ENCODE measurements around the gene ZFPL1.

Gene ZFPL1

DNA sequence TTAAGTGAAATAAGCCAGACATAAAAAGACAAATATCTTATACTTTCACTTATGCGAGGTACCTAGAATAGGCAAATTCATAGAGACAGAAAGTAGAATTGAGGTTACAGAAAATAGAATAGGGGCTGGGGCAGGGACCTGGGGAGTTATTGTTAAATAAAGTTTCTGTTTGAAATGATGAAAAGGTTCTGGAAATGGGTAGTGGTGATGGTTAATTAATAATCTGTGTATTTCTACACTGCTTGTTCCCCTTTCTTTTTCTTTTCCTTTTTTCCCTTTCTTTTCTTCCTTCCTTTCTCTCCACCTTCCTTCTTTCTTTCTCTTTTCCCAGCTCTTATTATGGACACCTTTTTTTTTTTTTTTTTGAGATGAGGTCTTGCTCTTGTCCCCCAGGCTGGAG lies 28.5 kb upstream of the ZFPL1 start:
- H3K4me3 Mint-ChIP-seq, result no peak overlapping the region
- H3K4me1 Mint-ChIP-seq, result peaks cover 10% of the 10 kb centered on the region
- ATAC-seq (no peak), DNase-seq (no peak)
- no peaks in the 10 kb centered on the region for H3K27me3 Mint-ChIP-seq
- no peaks in the 10 kb centered on the region for H3K9me3 Mint-ChIP-seq
- H3K36me3 Mint-ChIP-seq (ENCODE audit: low read depth), result no peaks in the 10 kb centered on the region
- no peak overlapping the region for H3K27ac Mint-ChIP-seq

GRCh38 chr11:65056999-65057398 lies 27.0 kb upstream of the ZFPL1 start:
- ATAC-seq (no peak), DNase-seq (no peak)
- Mint-ChIP-seq H3K27ac (no peak overlapping the region), H3K9me3 (no peaks in the 10 kb centered on the region), H3K36me3 (ENCODE audit: low read depth) (no peaks in the 10 kb centered on the region), H3K4me3 (no peak overlapping the region), H3K27me3 (no peaks in the 10 kb centered on the region), H3K4me1 (peaks cover 10% of the 10 kb centered on the region)

DNA sequence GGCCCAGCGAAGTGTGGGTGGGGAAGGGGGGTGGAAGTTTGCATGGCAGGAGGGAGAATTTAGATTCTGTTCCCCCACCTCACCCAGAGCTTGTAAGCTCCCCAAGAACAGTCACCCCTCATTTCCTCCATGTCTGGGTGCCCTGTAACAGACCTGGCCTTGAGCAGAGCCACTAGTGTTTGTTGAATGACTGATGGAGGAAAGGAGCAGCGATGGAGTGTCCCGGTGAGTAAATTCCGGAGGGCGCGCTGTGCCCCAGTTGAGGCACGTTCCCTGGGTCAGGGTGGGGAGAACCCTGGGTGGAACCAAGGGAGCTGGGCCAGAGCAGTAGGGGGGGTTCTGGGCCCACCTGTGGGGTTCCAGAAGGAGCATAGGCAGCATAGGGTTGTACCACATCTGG lies 26.5 kb upstream of the ZFPL1 start:
- H3K27me3 Mint-ChIP-seq, result no peaks in the 10 kb centered on the region
- no peaks in the 10 kb centered on the region for H3K9me3 Mint-ChIP-seq
- DNase-seq, result no peak
- peaks cover 10% of the 10 kb centered on the region for H3K4me1 Mint-ChIP-seq
- H3K36me3 Mint-ChIP-seq (ENCODE audit: low read depth), result no peaks in the 10 kb centered on the region
- no peak overlapping the region for H3K4me3 Mint-ChIP-seq
- ATAC-seq, result no peak
- no peak overlapping the region for H3K27ac Mint-ChIP-seq

DNA sequence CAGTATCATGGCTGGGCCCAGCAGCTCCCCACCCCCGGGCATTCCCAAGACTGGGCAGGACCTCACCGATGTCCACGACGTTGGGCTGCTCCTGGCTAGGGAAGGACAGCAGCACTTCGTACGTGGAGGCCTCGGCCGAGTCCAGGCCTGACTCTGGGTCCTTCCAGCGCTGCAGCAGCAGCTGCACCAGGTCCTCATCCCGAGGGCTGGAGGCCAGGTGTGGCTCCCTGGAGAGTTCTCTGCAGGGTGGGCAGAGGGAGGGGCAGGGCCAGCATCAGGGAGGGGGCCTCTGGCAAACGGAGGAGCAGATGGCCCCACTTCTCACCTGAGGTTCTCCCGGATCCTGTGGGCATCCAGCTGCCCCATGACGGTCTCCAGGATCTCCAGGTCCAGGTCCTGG lies 26.0 kb upstream of the ZFPL1 start:
- H3K27ac Mint-ChIP-seq, result no peak overlapping the region
- H3K4me1 Mint-ChIP-seq, result peaks cover 10% of the 10 kb centered on the region
- no peaks in the 10 kb centered on the region for H3K36me3 Mint-ChIP-seq (ENCODE audit: low read depth)
- no peaks in the 10 kb centered on the region for H3K9me3 Mint-ChIP-seq
- DNase-seq (no peak), ATAC-seq (no peak)
- no peaks in the 10 kb centered on the region for H3K27me3 Mint-ChIP-seq
- H3K4me3 Mint-ChIP-seq, result no peak overlapping the region

GRCh38 chr11:65058419-65059054 lies 25.5 kb upstream of the ZFPL1 start, which contains the start of gene NAALADL1:
NAALADL1 (minus strand) TSS chr11:65058553; CDS start chr11:65058521, 32 bp downstream.
- no peak within 1 kb of the TSS for H3K4me3 Mint-ChIP-seq
- peaks cover 8% of the 10 kb centered on the region for H3K4me1 Mint-ChIP-seq
- H3K27me3 Mint-ChIP-seq, result no peaks in the 10 kb centered on the region
- H3K27ac Mint-ChIP-seq, result peak within 1 kb of the TSS; percentile 14
- H3K9me3 Mint-ChIP-seq, result no peaks in the 10 kb centered on the region
- no peaks in the 10 kb centered on the region for H3K36me3 Mint-ChIP-seq (ENCODE audit: low read depth)
- ATAC-seq, result no peak
- DNase-seq, result no peak

DNA sequence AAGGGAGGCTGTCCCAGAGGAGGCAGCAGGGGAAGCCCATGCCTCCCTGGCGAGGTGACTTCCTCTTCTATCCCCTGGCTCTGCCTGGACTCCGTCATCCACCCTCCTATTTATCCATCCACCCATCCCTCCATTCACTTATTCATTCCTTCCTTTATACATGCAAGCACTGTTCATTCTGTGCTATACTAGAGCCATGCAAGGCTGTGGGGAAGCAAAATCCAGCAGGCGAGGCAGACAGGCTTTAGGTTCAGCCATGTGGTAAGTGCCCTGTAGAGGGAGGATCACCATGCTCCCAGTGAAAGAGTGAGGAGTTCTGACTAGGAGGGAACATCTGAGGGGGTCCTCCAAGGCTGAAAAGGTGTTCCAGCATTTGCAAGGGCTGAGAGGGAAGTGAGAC lies 24.5 kb upstream of the ZFPL1 start:
- no peaks in the 10 kb centered on the region for H3K27me3 Mint-ChIP-seq
- no peak overlapping the region for H3K27ac Mint-ChIP-seq
- no peaks in the 10 kb centered on the region for H3K4me1 Mint-ChIP-seq
- DNase-seq (no peak), ATAC-seq (no peak)
- H3K4me3 Mint-ChIP-seq, result no peak overlapping the region
- H3K36me3 Mint-ChIP-seq (ENCODE audit: low read depth), result no peaks in the 10 kb centered on the region
- no peaks in the 10 kb centered on the region for H3K9me3 Mint-ChIP-seq

- H3K27me3 Mint-ChIP-seq, result no peaks in the 10 kb centered on the region
- no peaks in the 10 kb centered on the region for H3K36me3 Mint-ChIP-seq (ENCODE audit: low read depth)
- no peak overlapping the region for H3K27ac Mint-ChIP-seq
- ATAC-seq (no peak), DNase-seq (no peak)
- no peaks in the 10 kb centered on the region for H3K4me1 Mint-ChIP-seq
- H3K4me3 Mint-ChIP-seq, result no peak overlapping the region
- no peaks in the 10 kb centered on the region for H3K9me3 Mint-ChIP-seq
Observed at GRCh38 chr11:65059959-65060824, 23.8 kb upstream of the ZFPL1 start.

GRCh38 chr11:65060913-65061408 lies 23.1 kb upstream of the ZFPL1 start:
- H3K4me3 Mint-ChIP-seq, result no peak overlapping the region
- DNase-seq (no peak), ATAC-seq (no peak)
- H3K36me3 Mint-ChIP-seq (ENCODE audit: low read depth), result no peaks in the 10 kb centered on the region
- H3K27ac Mint-ChIP-seq, result no peak overlapping the region
- H3K27me3 Mint-ChIP-seq, result no peaks in the 10 kb centered on the region
- no peaks in the 10 kb centered on the region for H3K4me1 Mint-ChIP-seq
- H3K9me3 Mint-ChIP-seq, result no peaks in the 10 kb centered on the region

- Mint-ChIP-seq H3K4me1 (no peaks in the 10 kb centered on the region), H3K27me3 (no peaks in the 10 kb centered on the region), H3K36me3 (ENCODE audit: low read depth) (no peaks in the 10 kb centered on the region), H3K4me3 (no peak overlapping the region), H3K9me3 (no peaks in the 10 kb centered on the region), H3K27ac (no peak overlapping the region)
- DNase-seq, result no peak
- no peak for ATAC-seq
Observed at GRCh38 chr11:65063532-65063931, 20.5 kb upstream of the ZFPL1 start.

- no peaks in the 10 kb centered on the region for H3K27me3 Mint-ChIP-seq
- no peaks in the 10 kb centered on the region for H3K4me1 Mint-ChIP-seq
- DNase-seq, result no peak
- H3K9me3 Mint-ChIP-seq, result no peaks in the 10 kb centered on the region
- H3K27ac Mint-ChIP-seq, result no peak overlapping the region
- no peaks in the 10 kb centered on the region for H3K36me3 Mint-ChIP-seq (ENCODE audit: low read depth)
- ATAC-seq, result no peak
- no peak overlapping the region for H3K4me3 Mint-ChIP-seq
Observed at GRCh38 chr11:65064847-65065240, 19.2 kb upstream of the ZFPL1 start.

- no peaks in the 10 kb centered on the region for H3K27me3 Mint-ChIP-seq
- H3K9me3 Mint-ChIP-seq, result no peaks in the 10 kb centered on the region
- no peak overlapping the region for H3K27ac Mint-ChIP-seq
- no peak overlapping the region for H3K4me3 Mint-ChIP-seq
- no peaks in the 10 kb centered on the region for H3K4me1 Mint-ChIP-seq
- ATAC-seq (no peak), DNase-seq (no peak)
- no peaks in the 10 kb centered on the region for H3K36me3 Mint-ChIP-seq (ENCODE audit: low read depth)
Observed at GRCh38 chr11:65065851-65066250, 18.2 kb upstream of the ZFPL1 start.

DNA sequence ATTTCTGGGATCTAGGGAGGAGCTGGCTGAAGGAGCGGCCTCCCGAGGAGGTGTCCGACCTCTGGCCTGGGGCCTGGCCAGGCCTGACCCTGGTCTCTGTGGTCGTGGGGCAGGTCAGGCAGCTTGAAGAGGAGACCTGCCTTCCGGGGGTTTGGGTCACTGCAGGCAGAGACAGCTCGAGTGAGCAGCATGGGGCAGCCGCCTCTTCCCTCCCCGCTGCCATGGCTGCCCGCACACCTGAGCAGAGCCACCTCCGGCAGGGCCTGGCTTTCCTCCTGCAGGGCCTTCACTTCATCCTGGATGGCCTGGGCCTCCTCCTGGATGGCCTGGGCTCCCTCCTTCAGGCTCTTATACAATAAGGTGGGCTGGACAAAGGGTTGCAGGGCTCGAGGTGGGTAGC lies 17.7 kb upstream of the ZFPL1 start:
- Mint-ChIP-seq H3K4me3 (no peak overlapping the region), H3K9me3 (no peaks in the 10 kb centered on the region), H3K4me1 (no peaks in the 10 kb centered on the region), H3K27ac (no peak overlapping the region), H3K36me3 (ENCODE audit: low read depth) (no peaks in the 10 kb centered on the region), H3K27me3 (no peaks in the 10 kb centered on the region)
- no peak for DNase-seq
- no peak for ATAC-seq

DNA sequence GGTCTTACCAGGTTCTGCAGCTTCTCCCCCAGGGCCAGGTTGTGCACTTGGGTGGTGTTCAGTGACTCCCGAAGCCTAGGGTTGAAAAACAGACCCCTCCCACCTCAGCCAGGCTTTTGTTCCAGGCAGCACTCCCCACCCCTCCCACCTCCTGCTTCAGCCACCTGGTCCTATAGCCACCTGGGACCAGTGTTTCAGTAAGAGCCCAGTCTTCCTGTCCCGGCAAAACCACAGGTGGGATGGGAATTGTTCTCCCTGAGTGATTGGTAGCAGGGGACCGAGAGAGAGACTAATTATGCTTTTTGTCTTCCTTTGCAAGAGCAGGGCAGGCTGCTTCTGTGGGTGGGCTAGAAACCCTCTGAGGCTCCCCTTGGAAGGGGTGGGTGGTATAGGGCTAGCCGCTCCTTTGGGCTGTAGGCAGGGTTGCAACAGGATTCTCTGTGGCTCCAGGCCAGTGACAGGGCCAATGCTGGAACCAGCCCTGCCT lies 17.2 kb upstream of the ZFPL1 start:
- no peak for DNase-seq
- no peak overlapping the region for H3K27ac Mint-ChIP-seq
- ATAC-seq, result no peak
- H3K9me3 Mint-ChIP-seq, result no peaks in the 10 kb centered on the region
- no peaks in the 10 kb centered on the region for H3K4me1 Mint-ChIP-seq
- H3K4me3 Mint-ChIP-seq, result no peak overlapping the region
- H3K27me3 Mint-ChIP-seq, result no peaks in the 10 kb centered on the region
- no peaks in the 10 kb centered on the region for H3K36me3 Mint-ChIP-seq (ENCODE audit: low read depth)

GRCh38 chr11:65067446-65067845 lies 16.6 kb upstream of the ZFPL1 start:
- H3K27me3 Mint-ChIP-seq, result no peaks in the 10 kb centered on the region
- no peaks in the 10 kb centered on the region for H3K36me3 Mint-ChIP-seq (ENCODE audit: low read depth)

GRCh38 chr11:65069217-65069616 lies 14.8 kb upstream of the ZFPL1 start:
- Mint-ChIP-seq H3K4me1 (no peaks in the 10 kb centered on the region), H3K27ac (no peak overlapping the region), H3K27me3 (no peaks in the 10 kb centered on the region), H3K9me3 (no peaks in the 10 kb centered on the region), H3K36me3 (ENCODE audit: low read depth) (no peaks in the 10 kb centered on the region), H3K4me3 (no peak overlapping the region)
- DNase-seq, result no peak
- ATAC-seq, result no peak

More at GRCh38 chr11:65067446-65067845, 16.6 kb upstream of the ZFPL1 start:
- Mint-ChIP-seq H3K27ac (no peak overlapping the region), H3K4me1 (no peaks in the 10 kb centered on the region), H3K4me3 (no peak overlapping the region), H3K9me3 (no peaks in the 10 kb centered on the region)
- no peak for ATAC-seq
- DNase-seq, result no peak

All from activated naive CD8-positive, alpha-beta T cell treated with anti-CD3 and anti-CD28 coated beads, Interleukin-2, amount 50 U/mL, for 24 hours (primary cell).